ENCODE measurements around the gene NCOA3. TPM values are rescaled to one million over a fixed set of nuclear protein-coding genes. Genes with fewer than 3 reads are reported as not detected.
A peak's percentile ranks its signal among the peaks of the same experiment; 100 is the strongest.

NCOA3 gene
- 8.5 TPM for polyA plus RNA-seq (2012; ENCODE audit: insufficient read depth, insufficient read length, low read depth)

GRCh38 chr20:47501482-47502270 is at the start of gene NCOA3:
TSS of gene NCOA3 (plus strand) at chr20:47501887. CDS start at chr20:47622248, 120,361 bp downstream.
- no peaks in the 10 kb centered on the region for H3K4me1 ChIP-seq
- H3K27me3 ChIP-seq, result no peaks in the 10 kb centered on the region
- peak; percentile 100 for DNase-seq
- H3K4me3 ChIP-seq (ENCODE audit: low read depth, low read length), result peak within 1 kb of the TSS; percentile 91
- peak; percentile 43 for TF ChIP-seq CTCF (IDR thresholded peaks at IDR 0.05; ENCODE audit: low read depth, low read length)
- no peaks in the 10 kb centered on the region for H3K36me3 ChIP-seq
- no peaks in the 10 kb centered on the region for H3K9me3 ChIP-seq

- TF ChIP-seq CTCF (IDR thresholded peaks at IDR 0.05; ENCODE audit: low read depth, low read length), result no peak
- Histone ChIP-seq H3K27me3 (no peaks in the 10 kb centered on the region), H3K4me3 (ENCODE audit: low read depth, low read length) (no peak overlapping the region), H3K9me3 (no peaks in the 10 kb centered on the region), H3K36me3 (no peaks in the 10 kb centered on the region), H3K4me1 (no peaks in the 10 kb centered on the region)
- DNase-seq, result no peak
These were observed 48.9 kb upstream of the NCOA3 start for GRCh38 chr20:47452736-47453161.

- Histone ChIP-seq H3K36me3 (no peaks in the 10 kb centered on the region), H3K4me3 (ENCODE audit: low read depth, low read length) (no peak overlapping the region), H3K27me3 (no peaks in the 10 kb centered on the region), H3K4me1 (no peaks in the 10 kb centered on the region), H3K9me3 (no peaks in the 10 kb centered on the region)
- no peak for DNase-seq
- TF ChIP-seq CTCF (IDR thresholded peaks at IDR 0.05; ENCODE audit: low read depth, low read length), result no peak
These were observed 48.4 kb upstream of the NCOA3 start for GRCh38 chr20:47453167-47453782.

GRCh38 chr20:47454298-47455132 is 47.2 kb upstream of the NCOA3 start:
- no peak for DNase-seq

More at GRCh38 chr20:47454298-47455132, 47.2 kb upstream of the NCOA3 start:
- Histone ChIP-seq H3K36me3 (no peaks in the 10 kb centered on the region), H3K27me3 (no peaks in the 10 kb centered on the region), H3K9me3 (no peaks in the 10 kb centered on the region), H3K4me1 (no peaks in the 10 kb centered on the region), H3K4me3 (ENCODE audit: low read depth, low read length) (no peak overlapping the region)
- no peak for TF ChIP-seq CTCF (IDR thresholded peaks at IDR 0.05; ENCODE audit: low read depth, low read length)
